Osteoblast (primary cell): ENCODE data around the gene GDF7. TPM values are rescaled to one million over a fixed set of nuclear protein-coding genes. Genes with fewer than 3 reads are reported as not detected.

Experiments
- DNase-seq: peaks from one replicate; pipeline ENCODE4 v3.0.0; 2011; ENCODE audit warnings: low spot score, mixed read lengths; ENCODE audit not compliant: insufficient read length; ENCODE audit errors: missing footprints
- H2AFZ ChIP-seq: 2 replicates; pipeline ENCODE4 v1.6.0; 2011; ENCODE audit warnings: mild to moderate bottlenecking, low read length
- H3K27ac ChIP-seq: 2 replicates; pipeline ENCODE4 v1.5.1; 2011; ENCODE audit warnings: mild to moderate bottlenecking, low read depth, low read length, moderate library complexity
- H3K27me3 ChIP-seq: 2 replicates; pipeline ENCODE4 v1.6.0; 2012; ENCODE audit warnings: mild to moderate bottlenecking, control low read depth, inconsistent platforms, low read length, moderate library complexity; ENCODE audit not compliant: insufficient read depth
- H3K36me3 ChIP-seq: 2 replicates; pipeline ENCODE4 v1.5.1; 2011; ENCODE audit warnings: mild to moderate bottlenecking, low read length, control low read depth, moderate library complexity; ENCODE audit not compliant: insufficient read depth
- H3K4me1 ChIP-seq: 2 replicates; pipeline ENCODE4 v1.5.1; 2011; ENCODE audit warnings: mild to moderate bottlenecking, low read length, control low read depth, moderate library complexity; ENCODE audit not compliant: insufficient read depth
- H3K4me2 ChIP-seq: 2 replicates; pipeline ENCODE4 v1.6.0; 2011; ENCODE audit warnings: mild to moderate bottlenecking, low read length; ENCODE audit not compliant: insufficient read depth
- H3K4me3 ChIP-seq: fragments of 200-600 bp; sonication (generic); 3 replicates; pipeline ENCODE4 v1.5.1; 2012; ENCODE audit warnings: mild to moderate bottlenecking, low read length, inconsistent platforms; ENCODE audit not compliant: insufficient read depth
- H3K79me2 ChIP-seq: 2 replicates; pipeline ENCODE4 v1.6.0; 2012; ENCODE audit warnings: mild to moderate bottlenecking, low read length, control low read depth, inconsistent platforms; ENCODE audit not compliant: insufficient read depth
- H3K9me3 ChIP-seq: 2 replicates; pipeline ENCODE4 v1.5.1; 2011; ENCODE audit warnings: low read depth, low read length, control low read depth
- H4K20me1 ChIP-seq: 2 replicates; pipeline ENCODE4 v1.6.0; 2012; ENCODE audit warnings: mild to moderate bottlenecking, low read length, control low read depth; ENCODE audit not compliant: insufficient read depth
- CTCF ChIP-seq: IDR thresholded peaks from 2 replicates; pipeline ENCODE4 v1.5.1; 2011; ENCODE audit warnings: mild to moderate bottlenecking, low read depth, low read length, moderate library complexity; ENCODE audit errors: extremely low read depth
- total RNA-seq: library from RNA; depleted of rRNA; stranded (reverse); fragments of >200 nt; gene quantifications from 2 replicates; pipeline ENCODE4 v1.2.3, GENCODE V29; 2012

The GDF7 gene
- total RNA-seq, 1 donor: not detected

DNA sequence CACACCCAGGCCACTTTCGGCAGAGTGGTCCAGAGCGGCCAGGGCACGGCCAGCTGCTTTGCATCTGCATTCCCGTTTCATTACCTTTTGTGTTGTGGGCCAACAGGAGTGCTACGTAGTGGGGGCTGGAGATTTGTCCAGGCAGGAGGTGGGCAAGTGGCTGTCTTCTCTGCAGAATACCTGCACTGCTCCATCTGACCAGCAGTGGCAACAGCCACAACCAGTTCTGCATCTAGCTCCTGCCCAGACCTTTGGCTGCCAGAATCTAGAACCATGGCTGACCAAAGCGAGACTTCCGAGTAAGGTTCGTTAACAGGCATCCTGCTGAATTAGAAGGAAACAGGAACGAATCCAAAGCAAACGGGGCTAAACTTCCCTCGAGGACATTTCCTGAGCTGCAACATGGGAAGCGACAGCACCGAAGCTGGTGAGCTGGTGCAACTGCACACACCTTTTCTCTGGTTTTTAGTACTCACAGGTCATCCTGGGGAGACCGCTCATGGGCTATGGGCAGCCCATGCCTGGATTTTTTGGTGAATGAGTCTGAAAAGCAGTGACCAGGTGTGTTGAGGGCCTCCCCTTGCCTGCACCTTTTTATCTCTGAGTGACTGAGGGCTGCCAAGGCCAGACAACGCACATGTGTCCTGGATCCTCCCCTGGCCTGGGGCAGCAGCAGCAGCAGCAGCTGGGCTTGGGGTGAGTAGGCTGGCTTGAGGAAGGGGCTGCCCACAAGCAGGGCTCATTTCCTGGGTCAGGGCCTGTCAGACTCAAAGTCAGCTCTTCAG, 10.5 kb downstream of the GDF7 start:
- Histone ChIP-seq H4K20me1 (no peaks in the 10 kb centered on the region), H3K9me3 (no peaks in the 10 kb centered on the region), H3K4me1 (peaks cover 11% of the 10 kb centered on the region), H3K27me3 (peaks cover 15% of the 10 kb centered on the region), H3K36me3 (no peaks in the 10 kb centered on the region), H3K4me2 (no peak overlapping the region), H3K79me2 (no peaks in the 10 kb centered on the region), H2AFZ (no peak overlapping the region), H3K27ac (no peak overlapping the region), H3K4me3 (no peak overlapping the region)
- TF ChIP-seq CTCF: peak; percentile 29
- no peak for DNase-seq

DNA sequence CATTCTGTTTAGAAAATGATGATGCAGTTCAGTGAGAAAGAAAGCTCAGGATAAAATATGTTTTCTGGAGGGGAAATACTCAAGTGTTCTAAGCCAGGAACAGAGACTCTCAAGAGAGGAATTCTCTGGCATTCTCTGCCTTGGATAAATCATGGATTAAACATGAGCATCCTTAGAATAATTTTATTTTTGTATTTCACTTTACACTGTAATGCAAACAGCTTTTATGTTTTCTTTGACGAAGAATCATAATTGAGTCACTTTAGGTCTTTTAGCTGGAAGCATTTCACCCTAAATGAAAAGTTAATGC, 11.1 kb downstream of the GDF7 start:
- H3K4me3 ChIP-seq: no peak overlapping the region
- H3K27me3 ChIP-seq: peaks cover 10% of the 10 kb centered on the region
- no peak overlapping the region for H3K27ac ChIP-seq
- no peaks in the 10 kb centered on the region for H3K36me3 ChIP-seq
- H2AFZ ChIP-seq: no peak overlapping the region
- no peaks in the 10 kb centered on the region for H4K20me1 ChIP-seq
- H3K4me1 ChIP-seq: peaks cover 11% of the 10 kb centered on the region
- H3K79me2 ChIP-seq: no peaks in the 10 kb centered on the region
- DNase-seq: no peak
- H3K9me3 ChIP-seq: no peaks in the 10 kb centered on the region
- H3K4me2 ChIP-seq: no peak overlapping the region
- no peak for TF ChIP-seq CTCF

DNA sequence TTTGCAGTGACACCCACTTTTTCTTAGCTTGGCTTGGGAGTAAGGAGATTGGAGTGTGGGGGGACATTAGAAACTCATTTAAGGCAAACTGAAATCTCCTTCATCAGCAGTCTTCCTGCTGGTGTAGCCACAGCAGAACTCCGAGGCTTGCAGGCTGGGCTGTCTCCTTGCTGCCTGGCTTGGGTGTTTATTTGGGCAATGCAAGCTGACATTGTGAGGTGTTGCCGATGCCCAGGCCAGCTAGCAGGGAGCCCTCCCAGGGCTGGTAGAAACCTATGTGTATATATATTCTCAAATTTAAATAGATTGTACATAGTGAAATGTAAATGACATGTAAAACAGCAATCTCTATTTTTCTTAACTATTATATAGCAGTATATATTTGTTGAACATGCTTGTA, 11.8 kb downstream of the GDF7 start:
- Histone ChIP-seq H3K27ac (no peak overlapping the region), H2AFZ (no peak overlapping the region)

More for the DNA sequence above, 11.8 kb downstream of the GDF7 start:
- Histone ChIP-seq H3K4me3 (no peak overlapping the region), H3K4me1 (peaks cover 11% of the 10 kb centered on the region), H3K79me2 (no peaks in the 10 kb centered on the region), H4K20me1 (no peaks in the 10 kb centered on the region), H3K27me3 (peaks cover 2% of the 10 kb centered on the region), H3K36me3 (no peaks in the 10 kb centered on the region), H3K4me2 (no peak overlapping the region), H3K9me3 (no peaks in the 10 kb centered on the region)
- no peak for DNase-seq
- TF ChIP-seq CTCF: no peak
